Activated T-cell treated with anti-CD3 and anti-CD28 coated beads, Interleukin-2, amount 50 U/mL, for 48 hours (primary cell): Measurements from ENCODE around the gene TRIM9.

Experiments
- DNase-seq, 2 experiments: peaks; one replicate each; pipeline ENCODE4 v3.0.0-alpha.2; 2020

The TRIM9 gene

GRCh38 chr14:51092965-51093364 lies 1.9 kb downstream of the TRIM9 start:
- DNase-seq = no peak

GRCh38 chr14:51089278-51089677 lies 5.6 kb downstream of the TRIM9 start:
- DNase-seq = no peak

GRCh38 chr14:51087031-51087441 lies 7.9 kb downstream of the TRIM9 start:
- DNase-seq = no peak

GRCh38 chr14:51086044-51086443 lies 8.9 kb downstream of the TRIM9 start:
- DNase-seq = no peak

- no peak for DNase-seq
Observed at GRCh38 chr14:51084962-51085361, 9.9 kb downstream of the TRIM9 start.

GRCh38 chr14:51084507-51084906 lies 10.4 kb downstream of the TRIM9 start:
- no peak for DNase-seq

- DNase-seq = no peak
Observed at GRCh38 chr14:51082349-51082748, 12.6 kb downstream of the TRIM9 start.

GRCh38 chr14:51081712-51082111 lies 13.2 kb downstream of the TRIM9 start:
- DNase-seq = no peak

- no peak for DNase-seq
Observed at GRCh38 chr14:51081209-51081608, 13.7 kb downstream of the TRIM9 start.

- DNase-seq = no peak
Observed at GRCh38 chr14:51080645-51081044, 14.3 kb downstream of the TRIM9 start.

- no peak for DNase-seq
Observed at GRCh38 chr14:51079489-51079888, 15.4 kb downstream of the TRIM9 start.

- no peak for DNase-seq
Observed at GRCh38 chr14:51079085-51079484, 15.8 kb downstream of the TRIM9 start.

- no peak for DNase-seq
Observed at GRCh38 chr14:51074701-51075385, 20.1 kb downstream of the TRIM9 start.

GRCh38 chr14:51073731-51074130 lies 21.2 kb downstream of the TRIM9 start:
- no peak for DNase-seq

- DNase-seq = no peak
Observed at GRCh38 chr14:51072976-51073375, 21.9 kb downstream of the TRIM9 start.

- DNase-seq = no peak
Observed at GRCh38 chr14:51071857-51072256, 23.0 kb downstream of the TRIM9 start.

GRCh38 chr14:51070726-51071125 lies 24.2 kb downstream of the TRIM9 start:
- no peak for DNase-seq

- no peak for DNase-seq
Observed at GRCh38 chr14:51069055-51069454, 25.9 kb downstream of the TRIM9 start.

- no peak for DNase-seq
Observed at GRCh38 chr14:51068268-51068667, 26.6 kb downstream of the TRIM9 start.

- no peak for DNase-seq
Observed at GRCh38 chr14:51067295-51067694, 27.6 kb downstream of the TRIM9 start.

- DNase-seq = no peak
Observed at GRCh38 chr14:51066576-51066975, 28.3 kb downstream of the TRIM9 start.

- no peak for DNase-seq
Observed at GRCh38 chr14:51059032-51059431, 35.9 kb downstream of the TRIM9 start.

- DNase-seq = no peak
Observed at GRCh38 chr14:51058382-51058781, 36.5 kb downstream of the TRIM9 start.

- DNase-seq = no peak
Observed at GRCh38 chr14:51056421-51056820, 38.5 kb downstream of the TRIM9 start.

GRCh38 chr14:51053157-51053556 lies 41.7 kb downstream of the TRIM9 start:
- no peak for DNase-seq
